Astrocyte (in vitro differentiated cells and primary cell): ENCODE measurements around the gene TMEM123.

Experiments used
- EZH2 ChIP-seq: IDR thresholded peaks from 2 replicates; pipeline ENCODE4 v1.6.1; 2012; ENCODE audit warnings: mild to moderate bottlenecking, low read length, inconsistent platforms; ENCODE audit not compliant: insufficient read depth
- TF ChIP-seq, protein P1 (sequence below): IDR thresholded peaks from 2 replicates; pipeline ENCODE4 v1.5.1; 2011; ENCODE audit warnings: low read depth, mild to moderate bottlenecking, inconsistent platforms, low read length, moderate library complexity; ENCODE audit not compliant: insufficient read depth

DNA sequence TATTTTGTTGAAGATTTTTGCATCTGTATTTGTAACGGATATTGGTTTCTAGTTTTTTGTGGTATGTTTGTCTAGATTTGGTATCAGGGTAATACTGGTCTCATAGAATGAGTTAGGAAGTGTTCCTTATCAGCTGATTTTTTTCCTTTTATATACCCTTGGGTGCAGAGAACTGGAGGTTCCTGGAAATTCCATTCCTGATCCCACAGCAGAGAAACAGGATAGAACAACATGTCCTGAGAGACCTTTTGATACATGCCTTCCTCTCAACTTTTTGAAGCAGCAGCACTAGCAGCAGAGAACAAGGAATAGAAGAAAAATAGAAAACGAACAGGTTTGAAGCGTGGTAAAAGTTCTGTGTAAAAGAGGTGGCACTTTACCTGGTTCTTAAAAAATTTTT, 68.7 kb downstream of the TMEM123 start:
- TF ChIP-seq, protein P1, sequence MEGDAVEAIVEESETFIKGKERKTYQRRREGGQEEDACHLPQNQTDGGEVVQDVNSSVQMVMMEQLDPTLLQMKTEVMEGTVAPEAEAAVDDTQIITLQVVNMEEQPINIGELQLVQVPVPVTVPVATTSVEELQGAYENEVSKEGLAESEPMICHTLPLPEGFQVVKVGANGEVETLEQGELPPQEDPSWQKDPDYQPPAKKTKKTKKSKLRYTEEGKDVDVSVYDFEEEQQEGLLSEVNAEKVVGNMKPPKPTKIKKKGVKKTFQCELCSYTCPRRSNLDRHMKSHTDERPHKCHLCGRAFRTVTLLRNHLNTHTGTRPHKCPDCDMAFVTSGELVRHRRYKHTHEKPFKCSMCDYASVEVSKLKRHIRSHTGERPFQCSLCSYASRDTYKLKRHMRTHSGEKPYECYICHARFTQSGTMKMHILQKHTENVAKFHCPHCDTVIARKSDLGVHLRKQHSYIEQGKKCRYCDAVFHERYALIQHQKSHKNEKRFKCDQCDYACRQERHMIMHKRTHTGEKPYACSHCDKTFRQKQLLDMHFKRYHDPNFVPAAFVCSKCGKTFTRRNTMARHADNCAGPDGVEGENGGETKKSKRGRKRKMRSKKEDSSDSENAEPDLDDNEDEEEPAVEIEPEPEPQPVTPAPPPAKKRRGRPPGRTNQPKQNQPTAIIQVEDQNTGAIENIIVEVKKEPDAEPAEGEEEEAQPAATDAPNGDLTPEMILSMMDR, result no peak
- no peak for TF ChIP-seq EZH2
